Measurements from ENCODE around the gene AUNIP.

The AUNIP gene

GRCh38 chr1:25897754-25898153, 38.5 kb upstream of the AUNIP start:
- H3K4me3 ChIP-seq (ENCODE audit: insufficient read depth, low read length, poor library complexity, severe bottlenecking) = no peak overlapping the region
- H4K20me1 ChIP-seq (ENCODE audit: low read depth, low read length) = no peaks in the 10 kb centered on the region
- no peak overlapping the region for H3K9ac ChIP-seq (ENCODE audit: low read length)
- peaks cover 9% of the 10 kb centered on the region for H3K79me2 ChIP-seq (ENCODE audit: insufficient read depth, low read length)
- no peak overlapping the region for H3K27ac ChIP-seq (ENCODE audit: low read depth, low read length)
- H2AFZ ChIP-seq (ENCODE audit: low read depth, low read length, severe bottlenecking) = no peak overlapping the region
- no peak for TF ChIP-seq CTCF (IDR thresholded peaks at IDR 0.05; ENCODE audit: insufficient read depth, low read length, poor library complexity, severe bottlenecking)
- no peak for TF ChIP-seq EZH2phosphoT487 (conservative IDR thresholded peaks at IDR 0.05; ENCODE audit: low read length)
- no peaks in the 10 kb centered on the region for H3K9me3 ChIP-seq (ENCODE audit: insufficient read depth, low read length)
- no peak overlapping the region for H3K4me2 ChIP-seq (ENCODE audit: low read depth, low read length, poor library complexity, severe bottlenecking)
- peaks cover 42% of the 10 kb centered on the region for H3F3A ChIP-seq (ENCODE audit: insufficient read depth)
- H3K36me3 ChIP-seq (ENCODE audit: low read length) = peaks cover 35% of the 10 kb centered on the region
- no peaks in the 10 kb centered on the region for H3K9me2 ChIP-seq (replicated peaks; ENCODE audit: insufficient read depth, low read length)
- no peaks in the 10 kb centered on the region for H3K27me3 ChIP-seq (ENCODE audit: low read length)

DNA sequence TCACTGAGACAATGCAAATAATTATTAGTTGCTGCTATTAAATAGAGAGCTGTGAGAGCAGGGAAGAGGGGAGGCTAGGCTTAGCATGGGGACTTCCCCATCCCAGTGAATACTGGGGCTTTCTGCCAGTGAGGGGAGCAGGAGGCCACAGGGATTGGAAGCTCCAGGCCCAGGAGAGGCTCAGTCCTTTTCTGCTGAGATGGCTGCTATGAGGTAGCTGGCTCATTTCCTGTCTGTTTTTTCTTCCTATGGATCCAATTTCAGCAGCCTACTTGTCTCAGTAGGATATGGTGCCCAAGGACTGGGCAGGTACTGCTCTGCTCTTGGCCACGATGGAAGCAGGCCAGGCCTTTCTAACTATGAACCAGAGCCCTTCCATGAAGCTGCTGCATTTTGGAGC, 37.0 kb upstream of the AUNIP start:
- Histone ChIP-seq H2AFZ (ENCODE audit: low read depth, low read length, severe bottlenecking) (no peak overlapping the region), H3K79me2 (ENCODE audit: insufficient read depth, low read length) (peaks cover 6% of the 10 kb centered on the region; the same call in 1 of the 2 replicates), H3K36me3 (ENCODE audit: low read length) (peaks cover 21% of the 10 kb centered on the region), H3K27me3 (ENCODE audit: low read length) (no peaks in the 10 kb centered on the region), H3F3A (ENCODE audit: insufficient read depth) (peaks cover 36% of the 10 kb centered on the region), H3K9ac (ENCODE audit: low read length) (no peak overlapping the region), H3K4me3 (ENCODE audit: insufficient read depth, low read length, poor library complexity, severe bottlenecking) (no peak overlapping the region), H3K9me3 (ENCODE audit: insufficient read depth, low read length) (no peaks in the 10 kb centered on the region), H3K27ac (ENCODE audit: low read depth, low read length) (peak overlapping the region; percentile 34), H3K9me2 (replicated peaks; ENCODE audit: insufficient read depth, low read length) (no peaks in the 10 kb centered on the region), H4K20me1 (ENCODE audit: low read depth, low read length) (no peaks in the 10 kb centered on the region), H3K4me2 (ENCODE audit: low read depth, low read length, poor library complexity, severe bottlenecking) (no peak overlapping the region)
- TF ChIP-seq EZH2phosphoT487 (conservative IDR thresholded peaks at IDR 0.05; ENCODE audit: low read length) (no peak), CTCF (IDR thresholded peaks at IDR 0.05; ENCODE audit: insufficient read depth, low read length, poor library complexity, severe bottlenecking) (no peak)

GRCh38 chr1:25895365-25895990, 36.2 kb upstream of the AUNIP start:
- no peaks in the 10 kb centered on the region for H3K9me3 ChIP-seq (ENCODE audit: insufficient read depth, low read length)
- peaks cover 4% of the 10 kb centered on the region; the same call in 1 of the 2 replicates for H3K79me2 ChIP-seq (ENCODE audit: insufficient read depth, low read length)
- H3F3A ChIP-seq (ENCODE audit: insufficient read depth) = peaks cover 28% of the 10 kb centered on the region
- H4K20me1 ChIP-seq (ENCODE audit: low read depth, low read length) = no peaks in the 10 kb centered on the region
- no peaks in the 10 kb centered on the region for H3K9me2 ChIP-seq (replicated peaks; ENCODE audit: insufficient read depth, low read length)
- no peaks in the 10 kb centered on the region for H3K27me3 ChIP-seq (ENCODE audit: low read length)
- H2AFZ ChIP-seq (ENCODE audit: low read depth, low read length, severe bottlenecking) = no peak overlapping the region
- H3K4me2 ChIP-seq (ENCODE audit: low read depth, low read length, poor library complexity, severe bottlenecking) = peak overlapping the region; percentile 11
- H3K27ac ChIP-seq (ENCODE audit: low read depth, low read length) = peak overlapping the region; percentile 34
- TF ChIP-seq CTCF (IDR thresholded peaks at IDR 0.05; ENCODE audit: insufficient read depth, low read length, poor library complexity, severe bottlenecking) = peak; percentile 91
- TF ChIP-seq EZH2phosphoT487 (conservative IDR thresholded peaks at IDR 0.05; ENCODE audit: low read length) = no peak
- no peak overlapping the region for H3K4me3 ChIP-seq (ENCODE audit: insufficient read depth, low read length, poor library complexity, severe bottlenecking)
- H3K36me3 ChIP-seq (ENCODE audit: low read length) = peaks cover 13% of the 10 kb centered on the region
- H3K9ac ChIP-seq (ENCODE audit: low read length) = no peak overlapping the region
